ENCODE results near the gene CDK17.
"Not testable (repeated sequence)": the region's sequence is repeated elsewhere in the genome, so short reads cannot be mapped to it uniquely, and the experiment has no call there.

Gene CDK17

DNA sequence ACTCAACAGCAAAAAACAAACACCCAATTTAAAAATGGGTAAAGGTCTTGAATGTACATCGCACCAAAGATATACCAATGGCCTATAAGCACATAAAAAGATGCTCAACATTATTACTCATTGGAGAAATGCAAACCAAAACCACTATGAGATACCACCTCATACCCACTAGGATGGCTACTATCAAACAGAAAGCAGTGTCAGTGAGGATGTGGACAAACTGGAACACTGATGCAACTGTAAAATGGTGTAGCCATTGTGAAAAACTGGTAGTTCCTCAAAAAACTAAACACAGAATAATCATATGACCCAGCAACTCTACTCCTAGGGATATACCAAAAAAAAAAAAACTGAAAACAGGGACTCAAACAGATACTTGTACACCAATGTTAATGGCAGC, 49.3 kb downstream of the CDK17 start:
- no peak for DNase-seq

DNA sequence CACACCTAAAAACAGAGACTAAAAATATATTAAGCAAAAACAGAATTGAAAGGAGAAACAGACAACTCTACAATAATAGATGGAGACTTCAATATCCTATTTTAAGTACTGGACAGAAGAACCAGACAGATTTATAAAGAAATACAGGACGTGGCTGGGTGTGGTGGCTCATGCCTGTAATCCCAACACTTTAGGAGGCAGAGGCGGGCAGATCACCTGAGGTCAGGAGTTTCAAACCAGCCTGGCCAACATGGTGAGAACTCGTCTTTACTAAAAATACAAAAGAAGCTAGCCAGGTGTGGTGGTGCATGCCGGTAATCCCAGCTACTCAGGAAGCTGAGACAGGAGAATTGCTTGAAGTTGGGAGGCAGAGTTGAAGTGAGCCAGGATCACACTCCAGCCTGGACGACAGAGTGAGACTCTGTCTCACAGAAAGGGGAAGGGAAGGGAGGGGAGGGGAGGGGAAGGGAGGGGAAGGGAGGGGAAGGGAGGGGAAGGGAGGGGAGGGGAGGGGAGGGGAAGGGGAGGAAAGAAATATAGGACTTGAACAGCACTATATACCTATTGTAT, 53.0 kb downstream of the CDK17 start:
- DNase-seq, result peak; percentile 15

DNA sequence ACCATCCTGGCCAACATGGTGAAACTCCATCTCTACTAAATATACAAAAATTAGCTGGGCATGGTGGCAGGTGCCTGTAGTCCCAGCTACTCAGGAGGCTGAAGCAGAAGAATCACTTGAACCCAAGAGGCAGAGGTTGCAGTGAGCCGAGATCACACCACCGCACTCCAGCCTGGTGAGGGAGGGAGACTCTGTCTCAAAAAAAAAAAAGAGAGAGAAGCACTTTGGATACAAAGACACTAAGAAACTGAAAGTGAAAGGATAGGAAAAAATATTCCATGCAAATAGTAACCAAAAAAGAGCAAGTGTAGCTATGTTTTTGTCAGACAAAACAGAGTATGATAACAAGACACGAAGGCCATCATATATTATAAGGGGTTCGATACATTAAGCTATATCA, 53.5 kb downstream of the CDK17 start:
- peak; percentile 28 for DNase-seq

DNA sequence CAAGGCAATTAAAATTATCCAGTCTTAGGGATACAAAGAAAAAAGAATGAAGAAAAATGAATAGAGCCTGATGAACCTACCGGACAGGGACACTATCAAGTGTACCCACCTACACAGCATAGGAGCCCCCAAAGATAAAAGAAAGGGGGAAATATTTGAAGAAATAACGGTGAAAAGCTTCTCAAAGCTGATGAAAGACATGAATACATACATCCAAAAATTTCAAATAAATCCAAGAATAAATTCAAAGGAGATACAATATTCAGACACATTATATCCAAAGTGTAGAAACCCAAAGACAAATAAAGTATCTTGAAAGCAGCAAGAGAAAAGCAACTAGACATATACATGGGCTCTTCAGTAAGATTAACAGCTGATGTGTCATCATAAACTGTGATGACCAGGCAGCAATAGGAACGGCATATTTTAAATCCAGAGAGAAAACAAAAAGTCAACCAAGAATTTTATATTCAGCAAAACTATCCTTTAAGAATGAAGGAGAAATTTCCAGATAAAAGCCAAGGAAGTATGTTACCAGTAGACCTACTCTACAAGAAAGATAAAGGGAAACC, 56.0 kb downstream of the CDK17 start:
- DNase-seq, result no peak

DNA sequence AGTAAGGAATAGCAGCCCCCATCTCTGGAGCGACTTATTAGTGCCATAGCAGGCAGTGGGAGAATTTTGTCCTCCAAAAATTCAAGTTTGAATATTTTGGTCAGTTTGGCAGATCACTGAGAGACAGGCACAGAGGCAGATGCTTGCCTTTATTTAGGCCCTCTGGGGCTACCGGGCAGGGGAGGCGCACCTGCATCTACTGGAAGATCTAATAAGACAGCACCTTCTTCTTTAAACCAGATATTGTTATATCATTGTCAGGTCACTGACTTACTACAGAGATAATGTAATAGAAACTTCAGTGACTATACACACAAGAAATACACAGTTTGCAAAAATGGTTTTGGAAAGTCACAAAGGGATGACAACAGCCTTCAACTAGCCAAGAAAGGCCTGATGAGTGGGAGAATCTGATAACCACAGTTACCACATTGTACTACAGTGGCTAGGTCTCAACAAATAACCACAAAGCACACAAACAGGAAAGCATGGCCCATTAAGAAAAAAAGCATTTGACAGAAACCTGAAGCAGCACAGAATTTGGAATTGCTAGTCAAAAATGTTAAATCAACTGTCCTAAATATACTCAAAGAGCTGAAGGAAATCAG, 56.8 kb downstream of the CDK17 start:
- DNase-seq, result no peak

DNA sequence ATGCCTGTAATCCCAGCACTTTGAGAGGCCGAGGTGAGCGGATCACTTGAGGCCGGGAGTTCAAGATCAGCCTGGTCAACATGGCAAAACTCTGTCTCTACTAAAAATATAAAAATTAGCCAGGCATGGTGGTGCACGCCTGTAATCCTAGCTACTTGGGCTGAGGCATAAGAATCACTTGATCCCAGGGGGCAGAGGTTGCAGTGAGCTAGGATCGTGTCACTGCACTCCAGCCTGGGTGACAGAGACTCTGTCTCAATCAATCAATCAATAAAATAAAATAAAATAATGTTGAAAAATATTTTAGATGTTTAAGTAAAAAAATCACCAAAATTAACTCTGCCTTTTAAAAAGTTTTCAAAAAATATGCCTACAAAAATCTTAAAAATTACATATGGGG, 60.6 kb downstream of the CDK17 start:
- not testable (repeated sequence) for DNase-seq

DNA sequence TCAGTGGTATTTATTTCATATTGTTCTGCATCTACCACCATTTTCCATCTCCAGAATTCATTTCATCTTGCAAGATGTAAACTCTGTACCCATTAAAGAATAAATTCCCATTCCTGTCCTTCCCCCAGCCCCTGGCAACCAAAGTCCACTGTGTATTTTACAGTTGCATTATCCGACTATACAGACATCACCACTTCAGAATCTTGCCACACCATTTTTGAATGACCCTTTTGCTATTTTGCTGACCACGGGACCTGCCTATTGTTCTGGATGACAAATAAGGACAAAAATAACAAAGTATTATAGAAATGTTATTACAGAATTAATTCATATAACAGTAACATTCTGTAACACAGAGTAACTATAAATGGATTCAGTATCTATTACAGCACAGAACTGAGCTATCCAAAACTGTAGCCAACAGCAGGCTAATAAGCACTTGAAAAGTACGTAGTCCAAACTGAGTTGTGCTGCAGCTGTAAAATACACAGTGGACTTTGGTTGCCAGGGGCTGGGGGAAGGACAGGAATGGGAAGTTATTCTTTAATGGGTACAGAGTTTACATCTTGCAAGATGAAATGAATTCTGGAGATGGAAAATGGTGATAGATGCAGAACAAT, 61.3 kb downstream of the CDK17 start:
- no peak for DNase-seq

DNA sequence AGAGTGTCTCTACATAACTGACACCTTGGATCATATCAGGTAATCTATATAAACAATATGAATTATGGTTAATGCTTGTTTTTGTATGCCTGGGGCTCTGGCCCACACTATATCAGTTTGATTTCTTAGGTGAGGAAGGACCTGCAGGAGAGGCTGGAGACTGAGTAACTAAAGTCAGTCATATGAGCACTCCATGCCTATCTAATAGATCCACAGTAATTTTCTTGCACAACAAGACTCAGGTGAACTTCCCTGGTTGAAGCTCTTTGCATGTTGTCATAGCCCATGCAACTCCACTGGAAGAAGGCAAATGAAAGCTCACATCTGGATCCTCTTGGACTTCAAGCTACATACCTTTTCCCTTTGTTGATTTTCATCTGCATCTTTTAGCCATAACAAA, 62.3 kb downstream of the CDK17 start:
- DNase-seq, result no peak

DNA sequence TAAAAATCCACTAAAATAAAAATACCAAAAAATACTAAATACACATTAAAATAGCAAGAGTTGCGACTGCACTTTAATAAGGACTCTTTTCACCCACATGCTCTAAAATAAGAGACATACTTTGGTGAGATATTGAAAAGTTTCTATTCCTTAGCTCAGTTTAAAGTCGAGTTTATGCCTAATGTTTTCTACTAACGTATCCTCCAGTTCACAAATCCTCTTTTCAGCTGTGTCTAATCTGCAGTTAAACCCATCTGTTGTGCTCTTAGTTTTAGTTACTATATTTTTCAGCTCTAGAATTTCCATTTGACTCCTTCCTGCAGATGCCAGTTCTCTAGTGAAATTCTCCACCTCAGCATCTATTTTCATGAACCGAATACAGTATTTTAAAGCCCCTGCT, 63.8 kb downstream of the CDK17 start:
- DNase-seq, result no peak

DNA sequence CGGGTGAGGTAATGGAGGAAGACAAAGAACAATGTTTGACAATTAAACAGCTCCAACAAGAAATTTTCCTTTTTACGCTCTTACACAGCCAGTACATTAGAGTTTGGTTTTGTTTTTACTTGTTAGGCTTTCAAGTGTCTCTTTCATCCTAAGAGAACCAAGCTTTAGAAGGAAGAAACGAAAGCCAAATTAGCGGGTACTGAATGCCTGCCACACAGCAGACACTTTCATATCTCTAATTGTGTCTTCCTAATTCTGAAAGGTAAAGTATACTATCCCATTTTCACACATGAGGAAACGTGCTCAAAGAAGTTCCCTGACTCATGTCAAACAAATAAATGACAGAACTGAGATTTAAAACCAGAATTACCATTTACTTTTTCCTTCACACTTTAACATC, 65.0 kb downstream of the CDK17 start:
- DNase-seq, result no peak

DNA sequence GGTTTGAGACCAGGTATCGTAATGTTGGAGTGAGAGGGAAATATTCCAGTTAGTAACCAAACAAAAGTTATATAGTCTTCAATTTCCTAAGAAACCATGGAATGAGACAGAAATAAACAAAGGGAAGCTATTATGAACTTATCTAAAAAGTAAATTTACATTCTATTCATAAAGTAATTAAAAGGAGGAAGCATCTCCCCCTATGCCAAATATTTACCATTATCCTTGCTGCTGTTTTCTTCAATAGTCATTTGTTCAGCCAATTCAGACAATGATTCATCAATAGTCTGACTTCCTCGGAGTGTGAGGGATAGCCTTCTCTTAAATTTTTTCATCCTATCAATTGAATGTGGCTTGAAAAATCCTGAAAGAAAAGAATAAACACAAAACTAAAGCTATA, 65.7 kb downstream of the CDK17 start:
- no peak for DNase-seq

DNA sequence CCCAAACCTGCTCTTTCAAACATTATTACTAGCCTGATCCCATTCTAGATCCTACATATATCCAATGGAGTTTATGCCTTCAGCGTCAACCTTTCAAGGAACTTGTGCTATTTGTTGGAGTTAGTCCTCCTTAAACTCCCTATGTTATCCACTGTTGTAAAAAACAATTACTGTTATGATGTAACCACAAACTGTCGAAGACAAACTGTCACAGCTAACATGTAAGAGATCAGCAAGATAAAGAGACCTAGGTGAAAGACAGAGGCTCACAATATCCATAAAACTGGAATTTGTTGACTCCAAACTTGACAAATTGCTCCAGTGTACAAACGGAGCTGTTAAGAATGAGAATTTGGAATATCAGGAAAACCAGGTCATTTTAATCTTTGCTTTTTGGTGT, 70.7 kb downstream of the CDK17 start:
- no peak for DNase-seq

DNA sequence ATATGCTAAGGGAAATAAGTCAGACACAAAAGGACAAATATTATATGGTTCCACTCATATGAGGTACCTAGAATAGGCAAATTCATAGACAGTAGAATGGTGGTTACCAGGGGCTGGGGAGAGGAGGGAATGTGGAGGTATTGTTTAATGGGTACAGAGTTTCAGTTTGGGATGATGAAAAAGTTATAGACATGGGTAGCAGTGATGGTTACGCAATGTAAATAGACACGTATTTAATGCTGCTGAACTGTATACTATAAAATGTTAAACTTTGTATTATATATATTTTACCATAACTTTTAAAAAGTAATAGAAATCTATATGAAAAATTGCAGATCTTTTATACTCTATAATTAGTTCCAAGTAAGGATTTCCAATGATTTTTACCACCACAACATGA, 71.2 kb downstream of the CDK17 start:
- no peak for DNase-seq

DNA sequence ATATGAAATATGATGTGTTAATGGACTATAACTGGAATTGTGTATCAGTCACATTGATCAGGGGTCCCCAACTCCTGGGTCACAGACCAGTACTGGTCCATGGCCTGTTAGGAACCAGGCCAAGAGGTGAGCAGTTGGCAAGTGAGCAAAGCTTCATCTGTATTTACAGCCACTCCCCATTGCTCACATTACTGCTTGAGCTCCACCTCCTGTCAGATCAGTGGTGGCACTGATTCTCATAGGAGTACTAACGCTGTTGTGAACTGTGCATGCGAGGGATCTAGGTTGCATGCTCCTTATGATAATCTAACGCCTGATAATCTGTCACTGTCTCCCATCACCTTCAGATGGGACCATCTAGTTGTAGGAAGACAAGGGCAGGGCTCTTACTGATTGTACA, 72.3 kb downstream of the CDK17 start:
- no peak for DNase-seq

DNA sequence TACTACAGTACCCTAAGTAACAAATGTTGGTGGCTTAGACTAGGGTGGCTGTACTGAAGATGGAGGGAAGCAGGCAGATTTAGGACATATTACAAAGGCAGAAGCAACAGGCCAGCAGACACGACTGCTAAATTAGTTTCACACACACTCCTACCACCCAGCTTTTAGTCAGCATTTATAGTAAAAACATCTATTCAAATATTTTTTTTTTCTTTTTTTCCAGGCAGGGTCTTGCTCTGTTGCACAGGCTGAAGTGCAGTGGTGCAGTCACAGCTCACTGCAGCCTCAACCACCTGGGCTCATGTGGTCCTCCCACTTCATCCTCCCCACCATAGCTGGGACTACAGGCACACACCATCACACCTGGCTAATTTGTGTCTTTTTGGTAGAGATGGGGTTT, 72.9 kb downstream of the CDK17 start:
- DNase-seq, result no peak

DNA sequence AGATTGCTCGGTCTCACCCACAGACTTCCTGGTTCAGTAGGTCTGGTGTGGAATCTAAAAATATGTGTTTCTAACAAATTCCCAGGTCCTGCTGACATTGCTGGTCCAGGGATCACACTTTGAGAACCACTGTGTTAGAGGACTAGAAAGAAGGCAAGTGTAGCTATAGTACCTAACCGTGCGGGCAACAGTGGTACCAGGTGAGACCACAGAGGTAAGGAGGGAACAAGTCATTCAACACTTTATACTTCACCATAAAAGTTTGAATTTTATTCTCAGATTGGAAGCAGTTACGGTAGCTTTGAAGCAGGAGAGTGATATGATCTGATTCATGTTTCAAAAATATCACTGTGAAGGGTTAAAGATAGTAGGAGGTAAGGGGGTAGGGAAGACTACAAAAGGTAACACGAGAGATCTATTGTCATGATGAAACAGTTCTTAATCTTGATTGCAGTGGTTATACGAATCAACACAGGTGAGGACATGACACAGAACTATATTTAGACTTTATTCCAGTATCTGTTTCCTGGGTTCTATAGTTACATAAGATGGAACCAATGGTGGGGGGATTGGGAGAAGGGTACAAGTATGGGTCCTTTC, 73.5 kb downstream of the CDK17 start:
- no peak for DNase-seq

DNA sequence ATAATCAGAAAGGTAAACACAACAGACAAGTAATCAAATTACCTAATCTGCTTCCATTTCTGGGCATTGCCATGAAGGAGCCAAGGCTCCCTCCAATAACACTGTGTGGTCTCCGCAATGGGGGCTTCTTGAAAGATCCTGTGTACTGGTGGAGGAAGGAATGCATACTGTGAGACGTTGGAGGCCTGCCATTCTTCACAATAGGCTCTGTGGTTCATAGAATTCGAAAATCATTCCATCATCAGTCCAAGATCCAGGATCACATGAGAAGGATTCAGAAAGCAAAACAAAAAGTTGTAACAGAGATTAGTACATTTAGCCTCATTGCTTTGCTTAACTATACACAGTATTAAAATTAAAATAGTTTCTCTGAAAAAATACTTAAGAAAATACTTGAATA, 76.3 kb downstream of the CDK17 start:
- DNase-seq, result no peak

DNA sequence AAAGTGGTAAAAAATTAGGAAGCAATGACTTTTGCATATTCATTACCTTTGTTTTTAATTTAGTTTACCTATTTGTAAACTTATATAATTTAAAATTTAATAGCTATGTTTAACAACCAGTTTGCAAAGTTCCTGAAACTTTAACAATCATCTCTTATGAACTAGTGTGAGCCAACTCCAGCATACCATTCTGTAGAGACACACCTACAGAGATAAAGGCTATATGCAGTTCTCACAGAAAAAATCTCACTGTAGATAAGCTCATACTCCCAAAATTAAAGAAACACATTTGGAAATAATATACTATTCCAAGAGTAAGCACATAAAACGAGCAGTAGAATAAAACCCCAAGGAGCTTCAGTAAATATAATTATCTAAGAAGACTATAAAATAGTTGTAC, 77.5 kb downstream of the CDK17 start:
- DNase-seq, result no peak

DNA sequence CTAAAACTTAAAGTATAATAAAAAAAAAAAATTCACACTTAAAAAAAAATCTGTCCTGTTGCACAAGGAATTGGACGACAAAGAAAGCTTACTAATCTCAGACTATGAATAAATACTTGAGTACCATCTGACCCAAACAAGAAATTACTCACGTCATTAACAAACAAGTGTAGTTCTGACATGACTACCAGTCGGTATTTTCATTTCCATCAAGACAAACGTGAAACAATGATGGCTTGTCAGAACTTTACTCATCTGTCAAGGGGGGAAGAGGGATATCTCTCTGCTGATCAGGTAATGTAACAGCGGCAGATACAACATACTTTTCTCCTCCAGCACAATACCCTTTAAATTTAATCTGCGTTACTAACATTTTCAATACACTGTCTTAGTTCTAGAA, 78.3 kb downstream of the CDK17 start:
- DNase-seq, result no peak

DNA sequence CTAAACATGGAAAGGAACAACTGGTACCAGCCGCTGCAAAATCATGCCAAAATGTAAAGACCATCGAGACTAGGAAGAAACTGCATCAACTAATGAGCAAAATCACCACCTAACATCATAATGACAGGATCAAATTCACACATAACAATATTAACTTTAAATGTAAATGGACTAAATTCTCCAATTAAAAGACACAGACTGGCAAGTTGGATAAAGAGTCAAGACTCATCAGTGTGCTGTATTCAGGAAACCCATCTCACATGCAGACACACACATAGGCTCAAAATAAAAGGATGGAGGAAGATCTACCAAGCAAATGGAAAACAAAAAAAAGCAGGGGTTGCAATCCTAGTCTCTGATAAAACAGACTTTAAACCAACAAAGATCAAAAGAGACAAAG, 82.4 kb downstream of the CDK17 start:
- DNase-seq, result not testable (repeated sequence)

DNA sequence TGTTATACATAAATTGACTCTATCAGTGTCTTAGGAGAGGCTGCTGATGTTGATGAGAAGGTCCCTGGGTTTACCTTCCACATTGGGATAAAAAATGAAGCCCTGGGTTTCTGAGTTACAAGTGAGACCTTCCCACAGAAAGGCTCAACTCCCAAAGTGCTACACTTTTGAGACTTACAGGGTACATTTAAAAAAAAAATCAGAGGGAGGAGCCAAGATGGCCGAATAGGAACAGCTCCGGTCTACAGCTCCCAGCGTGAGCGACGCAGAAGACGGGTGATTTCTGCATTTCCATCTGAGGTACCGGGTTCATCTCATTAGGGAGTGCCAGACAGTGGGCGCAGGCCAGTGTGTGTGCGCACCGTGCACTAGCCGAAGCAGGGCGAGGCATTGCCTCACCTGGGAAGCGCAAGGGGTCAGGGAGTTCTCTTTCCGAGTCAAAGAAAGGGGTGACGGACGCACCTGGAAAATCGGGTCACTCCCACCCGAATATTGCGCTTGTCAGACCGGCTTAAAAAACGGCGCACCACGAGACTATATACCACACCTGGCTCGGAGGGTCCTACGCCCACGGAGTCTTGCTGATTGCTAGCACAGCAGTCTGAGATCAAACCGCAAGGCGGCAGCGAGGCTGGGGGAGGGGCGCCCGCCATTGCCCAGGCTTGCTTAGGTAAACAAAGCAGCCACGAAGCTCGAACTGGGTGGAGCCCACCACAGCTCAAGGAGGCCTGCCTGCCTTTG, 84.3 kb downstream of the CDK17 start:
- not testable (repeated sequence) for DNase-seq

DNA sequence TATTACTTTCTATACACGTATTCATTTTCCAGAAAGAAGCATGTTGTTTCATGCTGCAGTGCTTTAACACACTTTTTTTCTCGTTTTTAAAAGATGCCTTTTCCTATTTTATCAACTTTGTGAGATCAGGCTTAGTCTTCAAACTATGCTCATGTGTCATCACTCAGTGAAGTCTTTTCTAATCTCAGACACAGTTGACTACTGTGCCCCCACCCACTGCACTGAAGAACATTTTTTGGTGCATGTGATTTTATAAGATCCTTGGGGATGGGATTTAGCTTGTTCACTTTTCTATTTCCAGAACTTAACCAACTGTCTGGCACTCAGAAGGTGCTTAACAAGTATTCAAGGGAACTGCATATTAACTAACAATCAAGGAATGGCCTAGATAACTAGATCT, 85.5 kb downstream of the CDK17 start:
- no peak for DNase-seq

DNA sequence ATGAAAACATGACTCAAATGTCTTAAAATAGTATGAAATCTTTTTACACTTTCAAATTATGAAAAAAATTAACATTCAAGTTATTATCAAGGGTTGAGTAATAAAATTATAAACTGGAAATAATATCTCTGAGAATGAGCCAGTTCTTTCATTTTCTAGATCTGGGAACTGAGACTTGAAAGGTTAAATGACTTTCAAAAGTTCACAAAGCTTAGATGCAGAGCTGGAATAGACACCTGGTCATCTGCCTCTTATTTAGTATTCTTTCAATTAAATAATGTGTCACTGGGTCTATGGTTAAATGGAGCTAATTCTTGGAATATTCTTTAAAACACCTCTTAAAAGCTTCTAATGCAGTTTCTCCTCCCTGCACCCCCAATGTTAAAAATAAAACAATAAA, 86.6 kb downstream of the CDK17 start:
- no peak for DNase-seq

DNA sequence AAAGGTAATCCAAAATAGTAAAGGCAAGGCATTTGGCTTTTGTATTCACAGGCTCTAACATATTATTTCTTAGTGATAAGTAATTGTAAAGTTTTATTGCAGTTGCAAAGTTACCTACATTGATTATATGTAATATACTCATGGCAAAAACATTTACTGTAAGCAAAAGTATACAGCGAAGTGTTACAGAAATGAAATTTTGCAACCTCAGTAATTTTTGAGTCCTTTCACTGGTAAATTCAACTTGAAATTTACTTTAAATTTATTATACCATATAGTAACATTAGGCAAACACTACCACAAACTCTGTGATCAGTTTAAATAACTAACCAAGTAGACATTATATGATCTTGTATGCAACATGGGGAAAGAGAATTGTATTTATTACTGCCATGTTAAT, 89.0 kb downstream of the CDK17 start:
- no peak for DNase-seq

All from NCI-H2029 treated with DMSO at 0.1 percent for 48 hours (cell line).